Measurements from ENCODE around the gene ANKRD1.

The ANKRD1 gene

GRCh38 chr10:90935581-90936275 is 14.8 kb upstream of the ANKRD1 start:
- DNase-seq (ENCODE audit: low read depth in 2 of 2): no peak

GRCh38 chr10:90930971-90931871 is 10.3 kb upstream of the ANKRD1 start:
- DNase-seq (ENCODE audit: low read depth in 2 of 2): no peak

- DNase-seq (ENCODE audit: low read depth in 2 of 2): no peak
Observed at GRCh38 chr10:90930070-90930837, 9.4 kb upstream of the ANKRD1 start.

GRCh38 chr10:90929179-90929578 is 8.3 kb upstream of the ANKRD1 start:
- DNase-seq (ENCODE audit: low read depth in 2 of 2): no peak

- no peak for DNase-seq (ENCODE audit: low read depth in 2 of 2)
Observed at GRCh38 chr10:90927293-90927692, 6.4 kb upstream of the ANKRD1 start.

- no peak for DNase-seq (ENCODE audit: low read depth in 2 of 2)
Observed at GRCh38 chr10:90925079-90926029, 4.5 kb upstream of the ANKRD1 start.

- DNase-seq (ENCODE audit: low read depth in 2 of 2): no peak
Observed at GRCh38 chr10:90924552-90924951, 3.7 kb upstream of the ANKRD1 start.

GRCh38 chr10:90923111-90923731 is 2.3 kb upstream of the ANKRD1 start:
- DNase-seq (ENCODE audit: low read depth in 2 of 2): no peak

- no peak for DNase-seq (ENCODE audit: low read depth in 2 of 2)
Observed at GRCh38 chr10:90921906-90922305, 1.0 kb upstream of the ANKRD1 start.

- no peak for DNase-seq (ENCODE audit: low read depth in 2 of 2)
Observed at GRCh38 chr10:90919683-90920574, 958 bp downstream of the ANKRD1 start.

- no peak for DNase-seq (ENCODE audit: low read depth in 2 of 2)
Observed at GRCh38 chr10:90917968-90918318, 2.9 kb downstream of the ANKRD1 start.

- DNase-seq (ENCODE audit: low read depth in 2 of 2): no peak
Observed at GRCh38 chr10:90917238-90917967, 3.5 kb downstream of the ANKRD1 start.

GRCh38 chr10:90916392-90917237 is 4.3 kb downstream of the ANKRD1 start:
- no peak for DNase-seq (ENCODE audit: low read depth in 2 of 2)

- no peak for DNase-seq (ENCODE audit: low read depth in 2 of 2)
Observed at GRCh38 chr10:90915766-90916075, 5.2 kb downstream of the ANKRD1 start.

GRCh38 chr10:90914992-90915765 is 5.7 kb downstream of the ANKRD1 start:
- DNase-seq (ENCODE audit: low read depth in 2 of 2): no peak

- DNase-seq (ENCODE audit: low read depth in 2 of 2): no peak
Observed at GRCh38 chr10:90913774-90914420, 7.0 kb downstream of the ANKRD1 start.

GRCh38 chr10:90912854-90913479 is 7.9 kb downstream of the ANKRD1 start:
- no peak for DNase-seq (ENCODE audit: low read depth in 2 of 2)

All from stimulated activated CD8-positive, alpha-beta memory T cell treated with anti-CD3 and anti-CD28 coated beads, Interleukin-2, amount 100 ng/mL, for 1 hour (primary cell).